C4-2B (cell line): Measurements from ENCODE around the gene RBM43.

Experiments used
- CTCF ChIP-seq: fragments of 450-650 bp; conservative IDR thresholded peaks from 2 replicates; pipeline ENCODE4 v1.5.1; 2017; ENCODE audit warnings: mild to moderate bottlenecking
- ZFX ChIP-seq: fragments of 450-650 bp; IDR thresholded peaks from 2 replicates; pipeline ENCODE4 v1.6.1; 2017

- TF ChIP-seq CTCF (no peak), ZFX (no peak)
Observed at GRCh38 chr2:151305129-151305691, 43.5 kb upstream of the RBM43 start.
